Measurements from ENCODE around the gene RNF31. TPM values are rescaled to one million over a fixed set of nuclear protein-coding genes. Genes with fewer than 3 reads are reported as not detected.

RNF31 gene
- total and polyA plus RNA-seq, 2 of the 13 experiments (the other 11 are each of a cell fraction or from before 2014, with no cell fraction given), result 48.2 to 86.8 TPM

- TF ChIP-seq ZBTB44 (CRISPR knock-in tag; IDR thresholded peaks at IDR 0.05) (no peak), PAF1 (CRISPR knock-in tag; IDR thresholded peaks at IDR 0.05) (peak; percentile 93; the same call in 1 of the 2 replicates), ZNF431 (CRISPR knock-in tag; IDR thresholded peaks at IDR 0.05; ENCODE audit: borderline replicate concordance, low read depth) (no peak), ZNF776 (CRISPR knock-in tag; IDR thresholded peaks at IDR 0.05) (0 out of 2 replicates have a peak, but pooled peaks have one; percentile 31), THAP8 (CRISPR knock-in tag; IDR thresholded peaks at IDR 0.05; ENCODE audit: borderline replicate concordance) (no peak), MED1 (CRISPR knock-in tag; IDR thresholded peaks at IDR 0.05) (0 out of 2 replicates have a peak, but pooled peaks have one; percentile 28), ZSCAN29 (CRISPR knock-in tag; conservative IDR thresholded peaks at IDR 0.05) (0 out of 2 replicates have a peak, but pooled peaks have one; percentile 53), POLR2AphosphoS5 (IDR thresholded peaks at IDR 0.05; ENCODE audit: low read depth, low read length) (peak; percentile 16; the same call in 1 of the 2 replicates), ATAD3A (CRISPR knock-in tag; IDR thresholded peaks at IDR 0.05) (0 out of 2 replicates have a peak, but pooled peaks have one; percentile 51), IRF1 (CRISPR knock-in tag; IDR thresholded peaks at IDR 0.05; ENCODE audit: low read depth) (no peak), HIVEP1 (CRISPR knock-in tag; IDR thresholded peaks at IDR 0.05) (0 out of 2 replicates have a peak, but pooled peaks have one; percentile 58), TEAD3 (CRISPR knock-in tag; optimal IDR thresholded peaks at IDR 0.05; ENCODE audit: borderline replicate concordance) (peak; percentile 17), SUZ12 (IDR thresholded peaks at IDR 0.05; ENCODE audit: low read depth, low read length) (no peak), BRF2 (CRISPR knock-in tag; IDR thresholded peaks at IDR 0.05) (0 out of 2 replicates have a peak, but pooled peaks have one; percentile 9), MEF2D (CRISPR knock-in tag; IDR thresholded peaks at IDR 0.05) (no peak), ZNF276 (CRISPR knock-in tag; IDR thresholded peaks at IDR 0.05; ENCODE audit: low read depth) (0 out of 2 replicates have a peak, but pooled peaks have one; percentile 29), ZNF598 (CRISPR knock-in tag; IDR thresholded peaks at IDR 0.05; ENCODE audit: borderline replicate concordance) (peak; percentile 4; the same call in 1 of the 2 replicates), ETV6 (CRISPR knock-in tag; conservative IDR thresholded peaks at IDR 0.05) (no peak), SALL1 (CRISPR knock-in tag; IDR thresholded peaks at IDR 0.05) (peak; percentile 47; the same call in 1 of the 2 replicates), RBM22 (optimal IDR thresholded peaks at IDR 0.05; ENCODE audit: low read length) (peak; percentile 91), HNRNPL (IDR thresholded peaks at IDR 0.05; ENCODE audit: low read depth, low read length) (no peak), ZNF235 (CRISPR knock-in tag; IDR thresholded peaks at IDR 0.05; ENCODE audit: borderline replicate concordance) (0 out of 2 replicates have a peak, but pooled peaks have one; percentile 7), CBX5 (CRISPR knock-in tag; IDR thresholded peaks at IDR 0.05; ENCODE audit: borderline replicate concordance) (0 out of 2 replicates have a peak, but pooled peaks have one; percentile 17)
Measured at GRCh38 chr14:24100197-24100981, 46.9 kb upstream of the RNF31 start (continued).

All from HepG2 (cell line).